HL-60/S4 (cell line): ENCODE data around the gene CDHR5.

ENCODE experiments used
- in situ Hi-C: fragments of 300-500 bp; cut with MboI; formaldehyde crosslinking; loops from 2 replicates; pipeline ENCODE4 v1.14.3; 2022; ENCODE audit warnings: low sequenced_read_pairs

CDHR5 gene

DNA sequence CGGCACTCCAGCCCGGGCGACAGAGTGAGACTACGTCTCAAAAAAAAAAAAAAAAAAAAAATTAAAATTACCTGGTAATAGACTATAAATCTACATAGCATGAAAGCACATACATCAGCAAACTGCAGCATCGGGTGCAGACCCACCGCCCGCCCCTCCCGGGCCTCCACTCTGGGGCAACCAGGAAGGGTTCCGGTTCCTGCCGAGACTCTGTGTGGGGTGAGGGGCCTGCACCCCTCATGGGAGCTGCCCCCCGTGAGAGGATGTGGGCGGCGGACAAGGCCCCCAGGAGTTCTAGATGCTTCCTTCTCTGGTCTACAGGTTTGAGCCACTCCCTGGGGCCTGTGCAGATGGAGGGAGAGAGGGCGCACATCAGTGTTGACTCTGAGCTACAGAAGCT, 21.5 kb upstream of the CDHR5 start:
- in situ Hi-C loops = no loop called here

DNA sequence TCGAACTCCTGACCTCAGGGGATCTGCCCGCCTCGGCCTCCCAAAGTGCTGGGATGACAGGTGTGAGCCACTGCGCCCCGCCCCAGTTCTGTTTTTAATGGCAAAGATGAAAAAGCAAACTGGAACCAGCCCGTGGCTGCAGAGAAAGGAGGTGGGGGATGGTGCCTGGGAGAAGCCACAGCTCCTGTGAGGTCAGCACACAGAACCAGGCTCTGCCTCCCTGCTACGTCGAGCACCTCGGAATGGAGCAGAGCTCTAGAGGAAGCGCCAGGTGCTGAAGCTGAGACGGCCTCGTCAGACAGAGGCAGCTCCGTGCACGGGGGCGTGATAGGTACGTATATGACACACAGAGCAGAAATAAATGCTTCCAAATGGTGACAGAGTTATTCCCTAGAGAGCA, 20.8 kb upstream of the CDHR5 start:
- in situ Hi-C loops = no loop called here

DNA sequence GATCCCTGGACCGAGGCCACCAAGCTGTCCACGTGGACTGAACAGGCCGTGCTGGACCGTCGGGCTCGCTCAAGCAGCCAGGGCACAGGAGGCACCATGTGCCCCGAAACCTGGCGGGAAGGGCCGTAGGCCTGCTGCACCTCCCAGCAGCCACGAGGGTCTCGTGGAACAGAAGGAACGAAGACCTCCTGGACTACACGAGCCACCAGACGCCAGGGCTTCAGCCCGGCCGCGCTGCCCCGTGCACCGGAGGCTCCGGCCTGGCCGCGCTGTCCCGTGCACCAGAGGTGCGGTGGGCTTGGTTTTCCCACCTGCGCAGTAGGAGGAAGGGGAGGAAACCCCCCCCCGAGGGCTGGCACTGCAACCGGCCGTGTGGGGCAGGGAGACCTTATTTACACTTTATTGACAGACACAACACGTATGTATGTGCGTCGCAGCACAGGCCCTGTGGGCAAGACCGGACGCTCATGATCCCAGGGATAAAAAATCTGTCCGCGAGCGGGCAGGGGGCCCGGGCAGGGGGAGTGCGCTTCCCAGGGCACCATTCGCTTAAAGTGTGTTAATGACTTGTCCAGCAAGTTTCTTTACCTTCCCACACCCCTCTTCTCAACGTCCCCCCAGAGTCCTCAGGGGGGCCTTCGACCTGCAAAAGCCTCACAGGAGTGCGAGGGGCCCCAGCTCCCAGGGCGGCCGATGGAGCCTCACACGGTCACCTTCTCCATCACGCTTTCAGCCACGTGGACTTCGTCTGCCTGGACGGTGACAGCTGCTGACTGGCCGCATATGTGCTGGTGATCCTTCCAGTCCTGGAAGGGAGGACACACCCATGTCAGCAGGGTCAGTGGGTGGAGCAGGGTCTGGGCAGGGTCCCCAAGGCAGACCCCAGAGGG, 19.3 kb upstream of the CDHR5 start:
- in situ Hi-C loops = no loop called here

DNA sequence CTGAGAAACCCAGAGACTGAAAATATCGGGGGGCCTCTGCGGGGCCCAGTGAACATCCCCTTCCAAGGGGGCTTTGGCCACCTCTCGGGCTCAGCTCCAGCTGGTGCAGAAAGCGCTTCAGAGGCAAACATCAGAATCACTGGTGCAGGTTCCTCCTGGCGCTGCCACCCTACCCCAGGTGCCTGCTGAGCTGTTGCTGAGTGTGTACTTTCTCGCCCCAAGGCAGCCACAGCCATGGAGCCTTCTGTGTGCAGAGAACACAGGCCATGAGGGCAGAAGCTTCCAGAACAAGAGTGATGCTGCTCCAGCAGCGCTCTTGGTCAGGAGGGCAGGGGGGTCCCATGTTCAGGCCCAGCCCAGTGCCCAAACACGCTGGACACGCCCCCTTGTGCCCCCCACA, 18.6 kb upstream of the CDHR5 start:
- in situ Hi-C loops = no loop called here

DNA sequence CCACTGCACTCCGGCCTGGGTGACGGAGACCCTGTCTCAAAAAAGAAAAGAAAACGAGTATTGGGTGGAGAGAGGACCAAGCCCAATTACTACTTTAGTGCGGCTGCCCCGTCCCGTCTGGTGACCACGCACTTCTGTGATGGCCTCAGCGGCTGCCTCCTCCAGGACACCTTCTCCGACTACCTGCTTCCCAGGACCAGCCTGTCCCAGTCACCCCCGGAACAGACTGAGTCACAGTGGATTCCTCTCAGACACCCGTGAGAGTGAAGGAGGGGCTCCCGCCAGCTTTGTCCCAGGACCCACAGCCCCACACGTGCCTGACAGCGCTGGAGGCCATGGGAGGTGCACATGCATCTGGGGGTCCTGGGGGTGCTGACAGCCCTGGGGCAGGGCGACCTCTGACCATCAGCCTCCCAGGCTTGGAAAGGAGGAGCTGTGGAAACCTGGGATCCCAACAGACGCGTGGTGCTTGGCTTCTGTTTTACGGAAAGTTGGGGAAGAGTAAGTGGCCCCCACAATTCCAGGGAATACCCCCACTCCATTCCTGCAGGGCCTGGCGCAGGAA, 17.1 kb upstream of the CDHR5 start:
- in situ Hi-C loops = no loop called here

DNA sequence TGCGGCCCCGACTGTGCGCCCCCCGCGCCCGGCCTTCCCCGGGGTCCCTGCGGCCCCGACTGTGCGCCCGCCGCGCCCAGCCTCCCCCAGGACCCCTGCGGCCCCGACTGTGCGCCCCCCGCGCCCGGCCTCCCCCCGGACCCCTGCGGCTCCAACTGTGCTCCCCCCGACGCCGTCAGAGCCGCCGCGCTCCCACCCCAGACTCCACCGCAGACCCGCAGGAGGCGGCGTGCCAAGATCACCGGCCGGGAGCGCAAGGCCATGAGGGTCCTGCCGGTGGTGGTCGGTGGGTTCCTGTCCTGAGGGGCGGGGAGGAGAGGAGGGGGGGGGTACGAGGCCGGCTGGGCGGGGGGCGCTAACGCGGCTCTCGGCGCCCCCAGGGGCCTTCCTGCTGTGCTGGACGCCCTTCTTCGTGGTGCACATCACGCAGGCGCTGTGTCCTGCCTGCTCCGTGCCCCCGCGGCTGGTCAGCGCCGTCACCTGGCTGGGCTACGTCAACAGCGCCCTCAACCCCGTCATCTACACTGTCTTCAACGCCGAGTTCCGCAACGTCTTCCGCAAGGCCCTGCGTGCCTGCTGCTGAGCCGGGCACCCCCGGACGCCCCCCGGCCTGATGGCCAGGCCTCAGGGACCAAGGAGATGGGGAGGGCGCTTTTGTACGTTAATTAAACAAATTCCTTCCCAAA, 15.4 kb upstream of the CDHR5 start:
- in situ Hi-C loops = no loop called here

DNA sequence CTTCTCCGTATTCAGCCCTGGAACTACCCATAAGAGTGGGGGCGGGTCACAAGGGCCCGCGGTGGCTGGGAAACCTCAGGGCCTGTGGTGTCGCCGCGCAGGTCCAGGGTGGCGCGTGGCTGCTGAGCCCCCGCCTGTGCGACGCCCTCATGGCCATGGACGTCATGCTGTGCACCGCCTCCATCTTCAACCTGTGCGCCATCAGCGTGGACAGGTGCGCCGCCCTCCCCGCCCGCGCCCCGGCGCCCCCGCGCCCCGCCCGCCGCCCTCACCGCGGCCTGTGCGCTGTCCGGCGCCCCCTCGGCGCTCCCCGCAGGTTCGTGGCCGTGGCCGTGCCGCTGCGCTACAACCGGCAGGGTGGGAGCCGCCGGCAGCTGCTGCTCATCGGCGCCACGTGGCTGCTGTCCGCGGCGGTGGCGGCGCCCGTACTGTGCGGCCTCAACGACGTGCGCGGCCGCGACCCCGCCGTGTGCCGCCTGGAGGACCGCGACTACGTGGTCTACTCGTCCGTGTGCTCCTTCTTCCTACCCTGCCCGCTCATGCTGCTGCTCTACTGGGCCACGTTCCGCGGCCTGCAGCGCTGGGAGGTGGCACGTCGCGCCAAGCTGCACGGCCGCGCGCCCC, 14.7 kb upstream of the CDHR5 start:
- in situ Hi-C loops = no loop called here

DNA sequence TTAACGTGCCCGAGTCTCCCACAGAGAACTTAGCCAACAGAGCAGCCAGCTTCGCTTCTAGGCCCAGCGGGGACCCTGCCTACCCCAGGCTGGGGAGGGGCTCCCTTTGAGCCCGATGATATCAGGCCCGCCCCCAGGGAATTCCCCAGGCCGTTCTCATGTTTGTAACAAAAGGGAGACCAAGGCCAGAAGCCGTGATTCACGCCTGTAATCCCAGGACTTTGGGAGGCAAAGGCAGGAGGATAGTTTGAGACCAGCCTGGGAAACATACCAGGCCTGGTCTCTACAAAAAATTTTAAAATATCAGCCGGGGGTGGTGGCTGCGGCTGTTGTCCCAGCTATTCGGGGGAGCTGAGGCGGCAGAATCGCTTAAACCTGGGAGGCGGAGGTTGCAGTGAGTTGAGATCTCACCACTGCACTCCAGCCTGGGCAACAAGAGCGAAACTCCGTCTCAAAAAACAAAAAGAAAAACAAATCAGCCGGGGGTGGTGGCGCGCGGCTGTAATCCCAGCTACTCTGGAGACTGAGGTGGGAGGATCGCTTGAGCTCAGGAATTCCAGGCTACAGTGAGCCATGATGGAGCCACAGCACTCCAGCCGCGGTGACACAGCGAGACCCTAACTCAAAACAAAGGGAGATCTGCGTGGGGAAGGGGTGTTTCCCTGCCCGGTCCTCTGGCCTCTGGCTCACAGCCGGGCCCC, 14.0 kb upstream of the CDHR5 start:
- in situ Hi-C loops = no loop called here

DNA sequence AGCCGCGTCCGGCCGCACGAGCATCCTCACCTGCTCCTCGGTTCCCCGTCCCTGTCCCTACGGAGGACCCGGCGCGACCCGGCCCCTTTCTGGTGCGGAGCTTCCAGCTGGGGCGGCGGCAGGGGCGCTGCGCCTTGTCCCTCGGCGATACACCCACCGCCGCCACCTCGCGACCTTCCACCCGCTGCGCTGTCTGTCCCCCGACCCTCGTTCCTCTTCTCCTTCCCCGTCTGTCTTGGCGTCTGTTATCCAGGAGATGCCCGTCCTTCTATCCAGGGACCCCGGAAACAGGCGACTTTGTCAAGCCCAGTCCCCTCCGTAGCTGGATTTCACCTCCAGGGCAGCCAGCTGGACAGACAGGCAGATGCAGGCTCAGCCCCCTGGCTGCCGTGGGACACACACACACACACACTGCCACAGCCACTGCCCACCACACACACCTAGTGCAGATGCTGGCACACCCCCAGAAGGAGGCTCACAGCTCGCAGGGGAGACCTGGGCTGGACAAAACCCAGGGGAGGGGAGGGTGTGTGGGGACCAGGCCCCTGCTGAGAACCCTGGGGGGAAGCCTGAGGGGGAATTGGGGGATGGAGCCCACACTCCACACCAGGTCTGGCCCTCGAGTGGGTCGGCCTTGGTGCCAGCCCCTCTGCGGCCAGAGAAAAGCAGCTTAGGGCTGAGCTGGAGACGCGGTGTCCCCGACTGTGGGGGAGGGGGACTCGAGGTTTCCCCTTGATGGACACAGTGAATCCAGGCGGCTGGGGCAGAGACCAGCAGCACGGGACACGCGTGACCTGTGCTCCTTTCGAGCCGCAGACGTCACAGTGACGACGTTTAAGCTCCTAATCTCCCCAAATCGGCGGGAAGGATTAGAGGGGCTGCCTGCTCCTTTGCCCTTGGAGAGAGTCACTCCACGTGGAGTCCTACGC, 13.1 kb upstream of the CDHR5 start:
- in situ Hi-C loops = no loop called here

DNA sequence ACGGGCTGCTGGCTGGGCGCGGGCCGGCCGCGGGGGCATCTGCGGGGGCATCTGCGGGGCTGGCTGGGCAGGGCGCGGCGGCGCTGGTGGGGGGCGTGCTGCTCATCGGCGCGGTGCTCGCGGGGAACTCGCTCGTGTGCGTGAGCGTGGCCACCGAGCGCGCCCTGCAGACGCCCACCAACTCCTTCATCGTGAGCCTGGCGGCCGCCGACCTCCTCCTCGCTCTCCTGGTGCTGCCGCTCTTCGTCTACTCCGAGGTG, 12.5 kb upstream of the CDHR5 start:
- in situ Hi-C loops = no loop called here

DNA sequence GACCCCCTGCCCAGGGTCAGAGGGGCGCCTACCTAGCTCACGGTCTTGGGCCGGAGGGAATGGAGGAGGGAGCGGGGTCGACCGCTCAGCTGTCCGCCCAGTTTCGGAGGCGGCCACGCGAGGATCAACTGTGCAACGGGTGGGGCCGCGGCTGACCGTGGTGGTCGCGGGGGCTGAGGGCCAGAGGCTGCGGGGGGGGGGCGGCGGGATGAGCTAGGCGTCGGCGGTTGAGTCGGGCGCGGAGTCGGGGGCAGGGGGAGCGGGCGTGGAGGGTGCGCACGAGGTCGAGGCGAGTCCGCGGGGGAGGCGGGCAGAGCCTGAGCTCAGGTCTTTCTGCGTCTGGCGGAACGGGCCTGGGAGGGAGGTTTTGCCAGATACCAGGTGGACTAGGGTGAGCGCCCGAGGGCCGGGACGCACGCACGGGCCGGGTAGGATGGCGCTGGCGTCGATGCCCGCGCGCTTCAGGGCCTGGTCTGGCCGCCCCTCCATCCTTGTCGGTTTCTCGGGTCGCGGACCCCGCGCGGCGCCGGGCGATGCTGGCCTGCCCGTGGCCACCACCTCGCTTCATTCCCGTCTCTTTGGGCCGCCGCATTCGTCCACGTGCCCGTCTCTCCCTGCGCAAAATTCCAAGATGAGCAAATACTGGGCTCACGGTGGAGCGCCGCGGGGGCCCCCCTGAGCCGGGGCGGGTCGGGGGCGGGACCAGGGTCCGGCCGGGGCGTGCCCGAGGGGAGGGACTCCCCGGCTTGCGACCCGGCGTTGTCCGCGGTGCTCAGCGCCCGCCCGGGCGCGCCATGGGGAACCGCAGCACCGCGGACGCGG, 12.0 kb upstream of the CDHR5 start, which contains the start of gene DRD4:
TSS of gene DRD4 (plus strand) at position 759 of the 822 bp plus-strand sequence. CDS start at position 795, 36 bp downstream.
- in situ Hi-C loops = no loop called here

DNA sequence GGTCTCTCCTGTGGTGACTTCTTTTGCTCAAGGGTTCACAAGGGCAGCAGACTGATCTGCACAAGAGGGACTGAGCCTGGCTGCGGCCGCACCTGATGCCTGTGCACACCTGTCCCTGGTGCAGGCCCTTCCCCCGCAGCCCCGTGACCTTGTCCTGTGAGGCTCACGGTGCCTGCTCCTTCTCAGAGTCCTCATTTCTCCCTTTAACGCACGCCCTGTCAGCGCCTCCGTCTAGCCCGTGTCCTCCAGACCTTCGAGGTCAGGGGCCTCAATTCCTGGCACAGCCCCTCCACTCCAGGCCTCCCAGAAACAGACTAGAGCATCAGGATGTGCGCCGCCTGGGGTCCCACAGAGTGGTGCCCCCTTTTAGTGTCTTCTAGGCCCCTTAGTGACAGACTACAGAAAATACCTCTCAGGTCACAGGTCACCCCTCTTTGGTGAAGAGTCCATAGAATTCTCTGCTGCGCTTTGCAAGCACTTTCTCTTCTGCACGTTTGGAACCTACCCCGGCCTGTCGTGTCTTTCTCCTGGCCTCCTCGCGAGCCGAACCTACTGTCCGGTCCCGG, 11.3 kb upstream of the CDHR5 start:
- in situ Hi-C loops = no loop called here

DNA sequence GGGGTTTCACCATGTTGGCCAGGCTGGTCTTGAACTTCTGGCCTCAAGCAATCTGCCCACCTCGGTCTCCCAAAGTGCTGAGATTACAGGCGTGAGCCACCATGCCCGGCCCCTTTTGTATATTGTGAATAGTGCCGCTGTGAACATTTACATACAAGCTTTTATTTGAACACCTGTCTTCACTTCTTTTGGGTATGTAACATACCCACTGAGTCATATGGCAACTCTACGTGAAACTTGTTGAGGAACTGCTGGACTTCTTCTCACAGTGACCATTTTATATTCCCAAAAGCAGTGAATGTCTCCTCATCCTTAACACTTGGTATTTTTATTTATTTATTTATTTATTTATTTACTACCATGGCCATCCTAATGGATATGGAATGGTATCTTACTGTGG, 6.1 kb upstream of the CDHR5 start:
- in situ Hi-C loops = no loop called here

DNA sequence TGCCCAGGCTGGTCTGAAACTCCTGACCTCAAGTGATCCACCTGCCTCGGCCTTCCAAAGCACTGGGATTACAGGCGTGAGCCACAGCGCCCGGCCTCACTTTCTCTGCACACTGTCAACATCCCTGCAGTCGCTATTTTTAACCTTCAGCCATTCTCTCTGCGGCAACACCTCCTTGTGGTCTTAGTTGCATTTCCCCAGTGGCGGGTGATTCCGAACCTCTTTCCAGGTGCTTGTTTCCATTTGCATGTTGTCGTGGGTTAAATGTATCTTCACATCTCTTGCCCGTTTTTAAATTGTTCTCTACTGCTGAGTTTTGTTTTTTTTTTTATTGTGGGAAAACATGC, 4.5 kb upstream of the CDHR5 start:
- in situ Hi-C loops = no loop called here

DNA sequence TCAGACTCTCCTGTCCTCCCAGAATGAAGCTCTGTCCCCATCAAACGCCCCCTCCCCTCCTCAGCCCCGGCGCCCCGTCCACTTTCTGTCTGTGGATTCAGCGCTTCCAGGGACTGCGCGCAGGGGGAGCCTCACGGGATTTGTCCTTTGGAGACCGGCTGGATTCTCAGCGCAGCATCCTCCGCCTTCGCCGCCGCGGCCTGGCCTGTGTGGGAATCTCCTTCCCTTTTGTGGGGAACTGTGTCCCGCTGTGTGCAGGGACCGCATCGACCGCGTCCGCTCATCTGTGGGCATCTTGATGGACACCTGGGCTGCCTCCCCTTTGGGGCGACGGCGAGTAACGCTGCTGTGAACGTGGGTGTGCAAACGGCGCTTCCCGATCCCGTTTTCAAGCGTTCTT, 3.3 kb upstream of the CDHR5 start:
- in situ Hi-C loops = no loop called here

DNA sequence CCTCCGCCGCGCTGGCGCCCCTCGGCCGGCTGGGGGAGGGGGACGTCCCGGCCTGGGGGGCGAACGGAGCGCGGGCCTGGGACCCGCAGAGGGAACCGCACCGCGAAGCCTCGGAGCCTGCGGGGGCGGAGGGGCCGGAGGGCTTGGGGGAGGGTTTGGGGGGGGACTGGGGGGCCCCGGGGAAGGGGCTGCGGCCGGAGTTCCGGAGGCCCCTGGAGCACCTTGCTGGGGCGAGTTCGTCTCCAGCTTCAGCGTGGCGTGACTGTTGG, 2.5 kb upstream of the CDHR5 start:
- in situ Hi-C loops = no loop called here

DNA sequence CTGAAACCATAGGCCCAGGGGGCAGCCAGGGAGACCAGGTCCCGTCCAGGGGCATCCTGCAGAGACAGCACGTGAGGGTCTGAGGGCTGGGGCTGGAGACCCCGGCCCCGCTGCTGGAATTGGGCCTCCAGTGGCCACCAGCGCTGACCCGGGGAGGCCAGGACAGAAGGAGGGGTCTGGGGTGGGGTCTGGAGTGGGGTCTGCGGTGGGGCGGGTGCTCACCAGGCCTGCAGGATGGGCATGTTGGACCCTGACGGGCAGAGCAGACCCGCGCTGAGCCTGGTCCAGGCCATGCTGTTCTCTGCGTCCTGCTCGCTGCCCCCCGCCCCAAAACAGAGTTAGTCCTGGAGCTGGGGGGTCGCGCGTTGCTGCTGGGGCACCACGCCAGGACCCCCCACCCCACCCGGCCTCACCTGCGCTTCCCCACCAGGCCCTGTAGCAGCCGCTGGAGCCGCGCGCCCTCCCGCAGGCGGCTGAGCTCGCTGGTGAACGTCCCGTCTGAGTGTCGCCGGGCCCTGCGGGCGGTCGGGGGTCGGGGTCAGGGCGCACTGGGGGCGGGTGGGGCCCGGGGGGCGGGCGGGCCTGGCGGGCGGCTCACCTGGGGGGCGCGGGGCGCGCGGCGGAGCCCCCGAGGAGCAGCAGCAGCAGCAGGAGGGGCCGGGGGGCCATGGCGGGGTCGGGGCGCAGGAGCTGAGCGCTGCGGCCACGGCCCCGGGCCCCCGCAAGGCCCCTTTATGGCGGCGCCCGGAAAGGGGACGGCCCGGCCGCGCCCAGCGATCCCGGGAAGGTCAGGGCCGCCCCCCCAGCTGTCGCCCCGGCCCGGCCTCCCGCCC, 1.9 kb upstream of the CDHR5 start, which contains the start of gene SCT:
TSS of gene SCT (minus strand) at position 707 of the 833 bp plus-strand sequence. CDS start at position 669, 38 bp downstream.
- in situ Hi-C loops = no loop called here

DNA sequence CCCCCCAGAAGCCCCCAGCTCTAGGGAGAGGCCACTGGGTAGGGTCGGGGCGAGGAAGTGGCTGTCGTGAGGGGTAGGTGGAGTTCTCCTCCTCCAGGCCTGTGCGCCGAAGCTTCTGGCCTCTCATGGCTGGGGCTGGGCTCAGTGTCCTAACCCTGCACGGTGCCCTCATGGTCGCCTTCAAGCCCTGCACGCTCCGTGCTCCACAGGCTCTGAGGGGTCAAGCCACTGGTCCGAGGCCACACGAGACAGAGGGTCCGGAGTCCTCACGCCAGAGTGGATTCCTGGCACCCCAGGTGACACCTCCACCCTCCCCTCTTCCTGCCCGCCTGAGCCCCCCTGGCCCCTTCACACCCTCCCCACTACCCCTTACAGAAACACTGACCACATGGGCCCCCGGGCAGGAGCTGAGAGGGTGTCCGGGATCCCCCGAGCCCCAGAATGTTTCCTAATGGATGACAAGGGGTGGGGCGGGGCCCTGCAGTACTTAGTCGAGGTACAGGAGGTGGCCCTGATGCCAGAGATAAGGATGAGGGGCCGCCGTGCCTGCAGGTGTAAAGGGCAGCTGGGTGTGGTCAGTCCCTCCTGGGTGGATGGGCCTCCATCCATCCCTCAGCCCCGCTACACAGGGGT, 997 bp upstream of the CDHR5 start:
- in situ Hi-C loops = no loop called here
